ENCODE results near the gene PID1.

Gene PID1

DNA sequence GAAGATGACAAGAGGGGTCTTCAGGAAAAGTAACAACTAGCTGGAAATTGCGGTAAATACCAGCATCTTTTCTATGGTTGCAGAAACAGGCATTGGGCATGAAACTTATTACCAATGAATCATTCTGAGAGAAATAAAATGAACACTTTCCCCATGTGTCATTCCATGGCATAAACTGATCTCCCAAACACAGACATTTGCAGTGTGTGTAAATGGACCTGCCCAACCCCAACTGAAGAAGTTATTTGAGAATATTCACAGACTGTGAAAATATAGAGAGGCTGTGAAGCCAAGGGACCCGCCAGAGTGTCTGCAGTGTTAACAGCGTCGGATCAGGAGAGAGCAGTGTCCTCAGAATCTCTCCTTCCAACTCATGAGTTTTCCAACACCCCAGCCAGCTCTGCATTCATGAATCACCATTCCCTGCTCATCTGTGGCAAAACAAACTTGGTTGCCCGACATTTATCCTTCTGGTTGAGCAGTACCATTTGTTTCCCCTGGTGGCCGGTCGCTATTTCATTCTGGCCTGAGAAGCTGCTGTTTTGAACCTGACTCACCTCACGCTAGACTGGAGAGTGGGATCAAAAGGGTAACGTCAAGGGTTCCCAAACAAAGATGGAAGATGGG lies 238.4 kb downstream of the PID1 start:
- H3K4me3 ChIP-seq (ENCODE audit: low read depth, low read length): no peak overlapping the region
- TF ChIP-seq, protein P1, sequence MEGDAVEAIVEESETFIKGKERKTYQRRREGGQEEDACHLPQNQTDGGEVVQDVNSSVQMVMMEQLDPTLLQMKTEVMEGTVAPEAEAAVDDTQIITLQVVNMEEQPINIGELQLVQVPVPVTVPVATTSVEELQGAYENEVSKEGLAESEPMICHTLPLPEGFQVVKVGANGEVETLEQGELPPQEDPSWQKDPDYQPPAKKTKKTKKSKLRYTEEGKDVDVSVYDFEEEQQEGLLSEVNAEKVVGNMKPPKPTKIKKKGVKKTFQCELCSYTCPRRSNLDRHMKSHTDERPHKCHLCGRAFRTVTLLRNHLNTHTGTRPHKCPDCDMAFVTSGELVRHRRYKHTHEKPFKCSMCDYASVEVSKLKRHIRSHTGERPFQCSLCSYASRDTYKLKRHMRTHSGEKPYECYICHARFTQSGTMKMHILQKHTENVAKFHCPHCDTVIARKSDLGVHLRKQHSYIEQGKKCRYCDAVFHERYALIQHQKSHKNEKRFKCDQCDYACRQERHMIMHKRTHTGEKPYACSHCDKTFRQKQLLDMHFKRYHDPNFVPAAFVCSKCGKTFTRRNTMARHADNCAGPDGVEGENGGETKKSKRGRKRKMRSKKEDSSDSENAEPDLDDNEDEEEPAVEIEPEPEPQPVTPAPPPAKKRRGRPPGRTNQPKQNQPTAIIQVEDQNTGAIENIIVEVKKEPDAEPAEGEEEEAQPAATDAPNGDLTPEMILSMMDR (IDR thresholded peaks at IDR 0.05; ENCODE audit: low read depth, low read length, missing control alignments): no peak
- in situ Hi-C loops (cut with HindIII; ENCODE audit: low pct_ligation_motif_present, low sequenced_read_pairs): no loop called here
- H3K27me3 ChIP-seq (replicated peaks): no peaks in the 10 kb centered on the region
- H3K27ac ChIP-seq: no peak overlapping the region
- no peaks in the 10 kb centered on the region for H3K36me3 ChIP-seq (replicated peaks)
- no peak for DNase-seq

DNA sequence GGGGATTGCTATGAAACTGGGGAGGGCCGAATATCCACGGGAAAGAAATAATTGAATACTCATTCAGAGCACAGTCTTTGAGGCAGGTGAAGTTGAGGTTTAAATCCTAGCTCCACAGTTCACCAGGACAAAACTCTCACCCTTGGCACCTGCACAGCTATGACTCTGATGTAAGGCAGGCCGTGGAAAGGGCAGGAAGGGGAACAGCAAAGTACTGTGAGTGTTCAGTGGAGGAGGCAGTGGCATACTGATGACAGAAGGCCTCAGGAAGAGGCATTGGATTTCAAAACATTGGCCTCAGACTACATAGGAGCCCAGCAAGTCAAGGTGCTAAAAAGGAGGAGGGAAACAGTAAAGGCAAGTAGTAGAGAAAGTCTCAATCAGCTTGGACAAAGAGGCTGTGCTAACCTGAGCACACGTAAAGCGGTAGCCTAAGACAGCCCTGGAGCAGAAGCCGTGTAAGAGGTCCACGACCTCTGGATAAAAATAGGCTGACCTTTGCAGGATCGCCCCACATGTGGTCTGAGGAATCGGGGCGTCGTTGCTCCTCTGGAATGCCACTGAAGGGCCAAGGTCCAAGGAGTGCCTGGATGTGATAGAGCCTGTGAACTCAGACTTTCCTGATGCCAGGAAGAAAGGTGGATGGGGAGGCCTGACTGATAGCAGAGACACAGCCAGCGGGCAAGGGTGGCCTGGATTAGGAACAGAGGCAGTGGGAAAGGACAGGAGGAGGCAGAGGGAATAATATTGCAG lies 243.6 kb downstream of the PID1 start:
- no peaks in the 10 kb centered on the region for H3K27me3 ChIP-seq (replicated peaks)
- TF ChIP-seq, protein P1 (IDR thresholded peaks at IDR 0.05; ENCODE audit: low read depth, low read length, missing control alignments): no peak
- H3K27ac ChIP-seq: no peak overlapping the region
- no peak overlapping the region for H3K4me3 ChIP-seq (ENCODE audit: low read depth, low read length)
- no peaks in the 10 kb centered on the region for H3K36me3 ChIP-seq (replicated peaks)
- DNase-seq: no peak
- in situ Hi-C loops (cut with HindIII; ENCODE audit: low pct_ligation_motif_present, low sequenced_read_pairs): no loop called here

DNA sequence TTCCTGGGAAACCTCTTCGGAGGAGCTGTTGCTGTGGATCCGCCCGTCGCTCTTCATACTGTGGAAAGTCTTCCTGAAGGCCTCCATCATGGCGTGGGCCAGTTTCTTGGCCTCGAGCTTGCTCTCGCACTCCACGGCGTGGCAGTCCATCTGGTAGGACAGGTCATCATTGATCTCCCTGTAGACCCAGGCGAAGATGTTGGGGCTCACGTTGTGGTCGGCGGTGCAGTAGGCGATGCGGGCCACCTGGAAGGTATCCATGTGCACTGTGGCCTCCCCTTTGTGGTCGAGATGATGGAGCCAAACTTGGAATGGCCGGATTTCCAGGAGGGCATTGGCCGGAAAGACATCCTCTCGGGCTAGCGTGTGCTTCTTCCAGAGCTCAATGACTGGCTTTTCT lies 245.4 kb downstream of the PID1 start:
- no peak for DNase-seq
- Histone ChIP-seq H3K27ac (no peak overlapping the region), H3K4me3 (ENCODE audit: low read depth, low read length) (no peak overlapping the region), H3K36me3 (replicated peaks) (no peaks in the 10 kb centered on the region), H3K27me3 (replicated peaks) (no peaks in the 10 kb centered on the region)
- in situ Hi-C loops (cut with HindIII; ENCODE audit: low pct_ligation_motif_present, low sequenced_read_pairs): no loop called here
- TF ChIP-seq, protein P1 (IDR thresholded peaks at IDR 0.05; ENCODE audit: low read depth, low read length, missing control alignments): no peak

DNA sequence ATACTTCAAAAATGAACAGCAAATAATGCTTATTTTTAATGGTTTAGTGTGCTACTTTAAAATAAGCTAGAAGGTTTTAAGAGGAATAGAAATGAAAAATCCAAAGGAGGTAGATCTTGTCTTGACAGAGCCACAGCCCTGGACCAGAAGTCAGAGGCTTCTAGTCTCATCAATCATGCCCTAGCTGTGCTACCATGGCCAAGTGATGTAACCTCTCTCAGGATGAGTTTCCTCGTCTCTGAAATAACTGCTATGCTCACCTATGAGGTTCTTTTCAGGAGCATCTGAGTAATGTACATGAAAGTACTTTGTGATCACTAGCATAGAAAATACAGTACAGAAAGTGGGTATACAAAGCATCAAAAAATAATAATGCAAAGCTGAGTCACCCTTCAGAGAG lies 248.4 kb downstream of the PID1 start:
- no peak for DNase-seq
- Histone ChIP-seq H3K36me3 (replicated peaks) (no peaks in the 10 kb centered on the region), H3K4me3 (ENCODE audit: low read depth, low read length) (no peak overlapping the region), H3K27me3 (replicated peaks) (no peaks in the 10 kb centered on the region), H3K27ac (no peak overlapping the region)
- in situ Hi-C loops (cut with HindIII; ENCODE audit: low pct_ligation_motif_present, low sequenced_read_pairs): no loop called here
- TF ChIP-seq, protein P1 (IDR thresholded peaks at IDR 0.05; ENCODE audit: low read depth, low read length, missing control alignments): no peak

DNA sequence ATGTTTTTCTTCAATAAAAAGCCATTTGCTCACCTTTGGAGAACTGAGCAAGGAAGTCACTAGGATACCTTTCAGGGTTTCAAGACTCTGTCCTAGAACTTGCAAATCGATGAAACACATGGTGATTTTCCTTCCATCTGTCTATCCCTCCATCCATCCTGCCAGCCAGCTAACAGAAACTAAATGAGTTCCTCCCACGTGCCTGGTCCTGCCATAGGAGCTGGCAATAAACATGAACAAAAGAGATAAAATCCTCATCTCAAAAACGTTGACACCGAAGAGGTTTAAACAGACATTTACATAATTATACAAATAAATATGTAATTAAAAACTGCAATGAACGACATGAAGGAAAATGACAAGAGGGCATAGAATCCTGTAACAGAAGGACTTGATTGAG lies 249.0 kb downstream of the PID1 start:
- in situ Hi-C loops (cut with HindIII; ENCODE audit: low pct_ligation_motif_present, low sequenced_read_pairs): no loop called here

More for the DNA sequence above, 249.0 kb downstream of the PID1 start:
- Histone ChIP-seq H3K27me3 (replicated peaks) (no peaks in the 10 kb centered on the region), H3K27ac (no peak overlapping the region), H3K4me3 (ENCODE audit: low read depth, low read length) (no peak overlapping the region), H3K36me3 (replicated peaks) (no peaks in the 10 kb centered on the region)
- TF ChIP-seq, protein P1 (IDR thresholded peaks at IDR 0.05; ENCODE audit: low read depth, low read length, missing control alignments): no peak
- no peak for DNase-seq
